ENCODE results near the gene CAPZA2.

DNA sequence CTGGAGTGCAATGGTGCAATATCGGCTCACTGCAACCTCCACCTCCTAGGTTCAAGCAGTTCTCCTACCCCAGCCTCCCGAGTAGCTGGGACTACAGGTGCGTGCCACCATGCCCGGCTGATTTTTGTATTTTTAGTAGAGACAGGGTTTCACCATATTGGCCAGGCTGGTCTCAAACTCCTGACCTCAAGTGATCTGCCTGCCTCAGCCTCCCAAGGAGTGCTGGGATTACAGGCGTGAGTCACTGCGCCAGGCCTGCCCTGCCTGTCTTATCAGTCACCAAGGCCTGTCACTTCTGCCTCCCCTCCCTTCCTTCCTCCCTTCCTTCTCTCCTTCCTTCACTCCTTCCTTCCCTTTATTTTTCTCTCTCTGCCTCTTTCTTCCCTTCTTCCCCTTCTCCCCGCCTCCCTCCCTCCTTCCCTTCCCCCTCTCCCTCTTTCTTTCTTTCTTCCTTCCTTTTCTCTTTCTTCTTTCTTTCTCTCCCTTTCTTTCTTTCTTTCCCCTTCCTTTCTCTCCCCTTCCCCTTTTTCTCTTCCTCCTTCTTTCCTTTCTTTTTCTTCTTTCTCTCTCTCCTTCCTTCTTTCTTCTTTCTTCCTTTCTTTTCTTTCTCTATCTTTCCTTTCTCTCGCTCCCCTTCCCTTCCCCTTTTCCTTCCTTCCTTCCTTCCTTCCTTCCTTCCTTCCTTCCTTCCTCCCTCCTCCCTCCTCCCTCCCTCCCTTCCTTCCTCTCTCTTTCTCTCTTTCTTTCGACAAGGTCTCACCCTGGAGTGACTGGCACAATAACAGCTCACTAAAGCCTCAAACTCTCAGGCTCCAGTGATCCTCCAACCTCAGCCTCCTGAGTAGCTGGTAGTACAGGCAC is 87.8 kb downstream of the CAPZA2 start:
- TF ChIP-seq ZNF114 (tag by site-specific recombination; IDR thresholded peaks at IDR 0.05) (no peak), YY1 (tag by site-specific recombination; IDR thresholded peaks at IDR 0.05) (no peak)

All from HEK293 (cell line).